Measurements from ENCODE around the gene FGF11. TPM values are rescaled to one million over a fixed set of nuclear protein-coding genes. Genes with fewer than 3 reads are reported as not detected.
A peak's percentile ranks its signal among the peaks of the same experiment; 100 is the strongest.

The FGF11 gene
- total and polyA plus RNA-seq, 2 of the 13 experiments (the other 11 are each of a cell fraction or from before 2014, with no cell fraction given): 0.20 to 7.6 TPM

GRCh38 chr17:7403977-7404736 lies 35.2 kb upstream of the FGF11 start, which contains the start of gene TMEM256 (continued):
- 0 out of 2 replicates have a peak, but pooled peaks have one; percentile 5 for TF ChIP-seq ZNF446 (CRISPR knock-in tag; IDR thresholded peaks at IDR 0.05)
- TF ChIP-seq YEATS4 (CRISPR knock-in tag; IDR thresholded peaks at IDR 0.05; ENCODE audit: borderline replicate concordance): no peak; the same call in 1 of the 2 replicates
- TF ChIP-seq HNF4A (CRISPR knock-in tag; IDR thresholded peaks at IDR 0.05): peak; percentile 36
- TF ChIP-seq MAX (IDR thresholded peaks at IDR 0.05): peak; percentile 22; the same call in 1 of the 2 replicates
- TF ChIP-seq NONO (IDR thresholded peaks at IDR 0.05): no peak
- TF ChIP-seq NONO (CRISPR knock-in tag; conservative IDR thresholded peaks at IDR 0.05): 0 out of 2 replicates have a peak, but pooled peaks have one; percentile 13
- peak; percentile 22 for TF ChIP-seq SRSF1 (optimal IDR thresholded peaks at IDR 0.05; ENCODE audit: low read depth, low read length)
- TF ChIP-seq, protein P1, sequence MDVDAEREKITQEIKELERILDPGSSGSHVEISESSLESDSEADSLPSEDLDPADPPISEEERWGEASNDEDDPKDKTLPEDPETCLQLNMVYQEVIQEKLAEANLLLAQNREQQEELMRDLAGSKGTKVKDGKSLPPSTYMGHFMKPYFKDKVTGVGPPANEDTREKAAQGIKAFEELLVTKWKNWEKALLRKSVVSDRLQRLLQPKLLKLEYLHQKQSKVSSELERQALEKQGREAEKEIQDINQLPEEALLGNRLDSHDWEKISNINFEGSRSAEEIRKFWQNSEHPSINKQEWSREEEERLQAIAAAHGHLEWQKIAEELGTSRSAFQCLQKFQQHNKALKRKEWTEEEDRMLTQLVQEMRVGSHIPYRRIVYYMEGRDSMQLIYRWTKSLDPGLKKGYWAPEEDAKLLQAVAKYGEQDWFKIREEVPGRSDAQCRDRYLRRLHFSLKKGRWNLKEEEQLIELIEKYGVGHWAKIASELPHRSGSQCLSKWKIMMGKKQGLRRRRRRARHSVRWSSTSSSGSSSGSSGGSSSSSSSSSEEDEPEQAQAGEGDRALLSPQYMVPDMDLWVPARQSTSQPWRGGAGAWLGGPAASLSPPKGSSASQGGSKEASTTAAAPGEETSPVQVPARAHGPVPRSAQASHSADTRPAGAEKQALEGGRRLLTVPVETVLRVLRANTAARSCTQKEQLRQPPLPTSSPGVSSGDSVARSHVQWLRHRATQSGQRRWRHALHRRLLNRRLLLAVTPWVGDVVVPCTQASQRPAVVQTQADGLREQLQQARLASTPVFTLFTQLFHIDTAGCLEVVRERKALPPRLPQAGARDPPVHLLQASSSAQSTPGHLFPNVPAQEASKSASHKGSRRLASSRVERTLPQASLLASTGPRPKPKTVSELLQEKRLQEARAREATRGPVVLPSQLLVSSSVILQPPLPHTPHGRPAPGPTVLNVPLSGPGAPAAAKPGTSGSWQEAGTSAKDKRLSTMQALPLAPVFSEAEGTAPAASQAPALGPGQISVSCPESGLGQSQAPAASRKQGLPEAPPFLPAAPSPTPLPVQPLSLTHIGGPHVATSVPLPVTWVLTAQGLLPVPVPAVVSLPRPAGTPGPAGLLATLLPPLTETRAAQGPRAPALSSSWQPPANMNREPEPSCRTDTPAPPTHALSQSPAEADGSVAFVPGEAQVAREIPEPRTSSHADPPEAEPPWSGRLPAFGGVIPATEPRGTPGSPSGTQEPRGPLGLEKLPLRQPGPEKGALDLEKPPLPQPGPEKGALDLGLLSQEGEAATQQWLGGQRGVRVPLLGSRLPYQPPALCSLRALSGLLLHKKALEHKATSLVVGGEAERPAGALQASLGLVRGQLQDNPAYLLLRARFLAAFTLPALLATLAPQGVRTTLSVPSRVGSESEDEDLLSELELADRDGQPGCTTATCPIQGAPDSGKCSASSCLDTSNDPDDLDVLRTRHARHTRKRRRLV (CRISPR knock-in tag; IDR thresholded peaks at IDR 0.05): peak; percentile 97
- TF ChIP-seq ZNF790 (CRISPR knock-in tag; IDR thresholded peaks at IDR 0.05; ENCODE audit: borderline replicate concordance): 0 out of 2 replicates have a peak, but pooled peaks have one; percentile 41
- peak; percentile 58; the same call in 1 of the 2 replicates for TF ChIP-seq ZNF772 (CRISPR knock-in tag; IDR thresholded peaks at IDR 0.05)
- 0 out of 2 replicates have a peak, but pooled peaks have one; percentile 32 for TF ChIP-seq ZNF776 (CRISPR knock-in tag; IDR thresholded peaks at IDR 0.05)
- peak; percentile 85 for TF ChIP-seq CHD2 (IDR thresholded peaks at IDR 0.05; ENCODE audit: low read depth, low read length)
- TF ChIP-seq SP5 (CRISPR knock-in tag; IDR thresholded peaks at IDR 0.05; ENCODE audit: borderline replicate concordance, low read depth): 0 out of 2 replicates have a peak, but pooled peaks have one; percentile 6
- TF ChIP-seq ZNF333 (CRISPR knock-in tag; IDR thresholded peaks at IDR 0.05; ENCODE audit: borderline replicate concordance): no peak
- TF ChIP-seq YY1 (IDR thresholded peaks at IDR 0.05; ENCODE audit: insufficient read depth, insufficient replicate concordance, low read depth, low read length): peak; percentile 90
- peak; percentile 41; the same call in 1 of the 2 replicates for TF ChIP-seq ZNF574 (CRISPR knock-in tag; IDR thresholded peaks at IDR 0.05)
- TF ChIP-seq POLR2AphosphoS5 (IDR thresholded peaks at IDR 0.05; ENCODE audit: low read depth, low read length): peak; percentile 94
- peak; percentile 16; the same call in 1 of the 2 replicates for TF ChIP-seq NR2C2 (CRISPR knock-in tag; IDR thresholded peaks at IDR 0.05; ENCODE audit: borderline replicate concordance)
- TF ChIP-seq BRCA1 (CRISPR knock-in tag; IDR thresholded peaks at IDR 0.05): 0 out of 2 replicates have a peak, but pooled peaks have one; percentile 64

Measured in HepG2 (cell line).